ENCODE data around the gene MCM3AP. TPM values are rescaled to one million over a fixed set of nuclear protein-coding genes. Genes with fewer than 3 reads are reported as not detected.

Gene MCM3AP
- total RNA-seq, 1 experiment from 2014 or later = 128 TPM

GRCh38 chr21:46294647-46295176, 9.3 kb upstream of the MCM3AP start:
- no TSS peak for BruUV-seq (replicated peaks)
- no peak overlapping the region for H3K27ac Mint-ChIP-seq (ENCODE audit: low read depth, unreplicated experiment)
- peaks cover 20% of the 10 kb centered on the region for H3K36me3 Mint-ChIP-seq (ENCODE audit: insufficient read depth, unreplicated experiment)
- no peaks in the 10 kb centered on the region for H3K27me3 Mint-ChIP-seq (ENCODE audit: insufficient read depth, unreplicated experiment)
- H3K9me3 Mint-ChIP-seq (ENCODE audit: unreplicated experiment) = no peaks in the 10 kb centered on the region
- ChIA-PET CTCF (no interaction called here), POLR2A (interaction anchor here (0.6 to 0.8 kb wide), 2 partner anchors 28 to 183 kb away, joined by 3 to 4 read pairs; no protein-coding TSS in a partner anchor)
- H3K4me1 Mint-ChIP-seq (ENCODE audit: insufficient read depth, unreplicated experiment) = peaks cover 11% of the 10 kb centered on the region
- no peak for TF ChIP-seq CTCF (IDR thresholded peaks at IDR 0.05; ENCODE audit: unreplicated experiment)
- intact Hi-C loops (cut with micrococcal nuclease) = no loop called here
- H3K4me3 Mint-ChIP-seq (ENCODE audit: unreplicated experiment) = no peak overlapping the region
- DNase-seq (ENCODE audit: unreplicated experiment) = peak; percentile 27

GRCh38 chr21:46291561-46291960, 6.2 kb upstream of the MCM3AP start:
- Mint-ChIP-seq H3K4me1 (ENCODE audit: insufficient read depth, unreplicated experiment) (peaks cover 13% of the 10 kb centered on the region), H3K36me3 (ENCODE audit: insufficient read depth, unreplicated experiment) (peaks cover 33% of the 10 kb centered on the region), H3K4me3 (ENCODE audit: unreplicated experiment) (no peak overlapping the region), H3K9me3 (ENCODE audit: unreplicated experiment) (no peaks in the 10 kb centered on the region), H3K27me3 (ENCODE audit: insufficient read depth, unreplicated experiment) (no peaks in the 10 kb centered on the region), H3K27ac (ENCODE audit: low read depth, unreplicated experiment) (no peak overlapping the region)
- TF ChIP-seq CTCF (IDR thresholded peaks at IDR 0.05; ENCODE audit: unreplicated experiment) = no peak
- no TSS peak for BruUV-seq (replicated peaks)
- POLR2A ChIA-PET = no interaction called here
- CTCF ChIA-PET = no interaction called here
- intact Hi-C loops (cut with micrococcal nuclease) = no loop called here
- DNase-seq (ENCODE audit: unreplicated experiment) = no peak

GRCh38 chr21:46289655-46290179, 4.3 kb upstream of the MCM3AP start:
- CTCF ChIA-PET = interaction anchor here (0.7 kb wide), 1 partner anchor 123 kb away, joined by 3 read pairs; no protein-coding TSS in a partner anchor
- BruUV-seq (replicated peaks) = no TSS peak
- Mint-ChIP-seq H3K4me1 (ENCODE audit: insufficient read depth, unreplicated experiment) (peaks cover 5% of the 10 kb centered on the region), H3K4me3 (ENCODE audit: unreplicated experiment) (no peak overlapping the region), H3K27me3 (ENCODE audit: insufficient read depth, unreplicated experiment) (no peaks in the 10 kb centered on the region), H3K36me3 (ENCODE audit: insufficient read depth, unreplicated experiment) (peaks cover 51% of the 10 kb centered on the region), H3K27ac (ENCODE audit: low read depth, unreplicated experiment) (no peak overlapping the region), H3K9me3 (ENCODE audit: unreplicated experiment) (no peaks in the 10 kb centered on the region)
- intact Hi-C loops (cut with micrococcal nuclease) = no loop called here
- POLR2A ChIA-PET = no interaction called here
- no peak for DNase-seq (ENCODE audit: unreplicated experiment)
- TF ChIP-seq CTCF (IDR thresholded peaks at IDR 0.05; ENCODE audit: unreplicated experiment) = no peak

- ChIA-PET POLR2A (no interaction called here), CTCF (no interaction called here)
- H3K4me1 Mint-ChIP-seq (ENCODE audit: insufficient read depth, unreplicated experiment) = peaks cover 15% of the 10 kb centered on the region
- peaks cover 72% of the 10 kb centered on the region for H3K36me3 Mint-ChIP-seq (ENCODE audit: insufficient read depth, unreplicated experiment)
- H3K27ac Mint-ChIP-seq (ENCODE audit: low read depth, unreplicated experiment) = peak overlapping the region; percentile 74
- no peaks in the 10 kb centered on the region for H3K9me3 Mint-ChIP-seq (ENCODE audit: unreplicated experiment)
- intact Hi-C loops (cut with micrococcal nuclease) = no loop called here
- no peak for DNase-seq (ENCODE audit: unreplicated experiment)
- no peak for TF ChIP-seq CTCF (IDR thresholded peaks at IDR 0.05; ENCODE audit: unreplicated experiment)
- peak overlapping the region; percentile 82 for H3K4me3 Mint-ChIP-seq (ENCODE audit: unreplicated experiment)
- no peaks in the 10 kb centered on the region for H3K27me3 Mint-ChIP-seq (ENCODE audit: insufficient read depth, unreplicated experiment)
- BruUV-seq (replicated peaks) = no TSS peak
Measured at GRCh38 chr21:46287541-46287940, 2.1 kb upstream of the MCM3AP start.
